Measurements from ENCODE around the gene ATAD1. TPM values are rescaled to one million over a fixed set of nuclear protein-coding genes. Genes with fewer than 3 reads are reported as not detected.
A peak's percentile ranks its signal among the peaks of the same experiment; 100 is the strongest.

Gene ATAD1
- total and polyA plus RNA-seq, 10 of the 15 experiments (the other 5 are each of a cell fraction or from before 2014, with no cell fraction given), result 24.7 to 59.3 (median 41.1) TPM

DNA sequence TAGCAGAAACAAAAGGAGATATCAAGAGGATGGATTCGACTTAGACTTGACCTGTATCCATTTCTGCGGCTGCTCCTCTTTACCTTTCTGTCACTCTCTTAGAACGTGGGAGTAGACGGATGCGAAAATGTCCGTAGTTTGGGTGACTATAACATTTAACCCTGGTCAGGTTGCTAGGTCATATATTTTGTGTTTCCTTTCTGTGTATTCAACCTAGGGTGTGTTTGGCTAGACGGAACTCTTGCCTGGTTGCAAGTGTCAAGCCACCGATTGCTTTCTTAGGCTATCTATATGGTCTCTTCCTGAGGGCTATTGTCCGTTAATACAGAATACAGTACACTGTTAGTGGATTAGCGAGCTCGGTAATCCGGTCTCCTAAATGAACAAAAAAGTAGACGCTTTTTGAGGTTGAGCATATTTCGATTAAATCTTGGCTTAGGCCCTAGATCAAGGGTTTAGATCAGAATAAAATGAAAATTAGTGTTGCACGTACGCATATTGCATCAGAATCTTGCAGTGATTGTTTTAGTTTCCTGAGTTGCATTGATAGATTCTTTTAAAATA, 46.6 kb upstream of the ATAD1 start:
- in situ Hi-C loops (cut with MboI), result loop anchor here (5.0 to 10.0 kb wide), 5 partner anchors 200 to 688 kb away; no protein-coding TSS in a partner anchor
- Histone ChIP-seq H4K20me1 (ENCODE audit: control insufficient read depth, insufficient read depth) (no peaks in the 10 kb centered on the region), H2AFZ (ENCODE audit: control insufficient read depth, low read depth, low read length) (no peak overlapping the region), H3K4me3 (peak overlapping the region; percentile 94), H3K9me3 (replicated peaks; ENCODE audit: control insufficient read depth, insufficient read depth, low read length) (no peaks in the 10 kb centered on the region), H3K9ac (ENCODE audit: control insufficient read depth, insufficient read depth, low read length) (peak overlapping the region; percentile 90), H3K27ac (ENCODE audit: control insufficient read depth, insufficient read depth) (peak overlapping the region; percentile 90), H3K79me2 (ENCODE audit: control insufficient read depth, insufficient read depth, low read length) (peaks cover 91% of the 10 kb centered on the region), H3K4me1 (ENCODE audit: control insufficient read depth, insufficient read depth, low read length) (peaks cover 8% of the 10 kb centered on the region), H3K27me3 (replicated peaks in 1 of 2; ENCODE audit: control insufficient read depth in 2 of 2, insufficient read depth in 2 of 2, low read length in 1 of 2) (no peaks in the 10 kb centered on the region), H3K4me2 (ENCODE audit: control insufficient read depth, insufficient read depth) (peak overlapping the region; percentile 51), H3K36me3 (ENCODE audit: control insufficient read depth in 2 of 2, insufficient read depth in 2 of 2, low read length in 1 of 2) (0 out of 4 replicates have a peak, but pooled peaks cover 0 to 3% of the 10 kb centered on the region in 2 experiments)
- DNase-seq (ENCODE audit: low read depth, low spot score) (no peak), ATAC-seq (peak; percentile 2; the same call in 2 of the 3 replicates), FAIRE-seq (no peak)
- BruUV-seq (replicated peaks), result no TSS peak
- ChIA-PET SMC1A (ENCODE audit: uncharacterized antibody, unreplicated experiment) (interaction anchor here (1.4 to 6.9 kb wide), 5 partner anchors 203 to 524 kb away, joined by 4 to 140 read pairs (median 13); no protein-coding TSS in a partner anchor), RAD21 (ENCODE audit: unreplicated experiment) (interaction anchor here (0.5 to 6.4 kb wide), 9 partner anchors 19 to 523 kb away, joined by 3 to 158 read pairs (median 6); partner anchors contain the start of gene ATAD1), POLR2A (interaction anchor here (1.0 to 1.7 kb wide), 3 partner anchors 201 to 522 kb away, joined by 4 to 7 read pairs (median 4); no protein-coding TSS in a partner anchor), CTCF (interaction anchor here (1.1 to 2.9 kb wide), 5 partner anchors 10 to 524 kb away, joined by 3 to 14 read pairs (median 4); no protein-coding TSS in a partner anchor)
- under 1% methylated on average over 16 of the region's 16 CpGs for WGBS (ENCODE audit: insufficient coverage, insufficient replicate concordance, low lambda C conversion rate, missing lambda C conversion rate)
- intact Hi-C loops (cut with micrococcal nuclease; ENCODE audit: unreplicated experiment), result loop anchor here (5.0 kb wide), 2 partner anchors 68 to 423 kb away; no protein-coding TSS in a partner anchor
- TF ChIP-seq MTA2 (IDR thresholded peaks at IDR 0.05; ENCODE audit: low read depth) (no peak), PML (IDR thresholded peaks at IDR 0.05; ENCODE audit: low read length) (0 out of 2 replicates have a peak, but pooled peaks have one; percentile 24), SREBF2 (IDR thresholded peaks at IDR 0.05; ENCODE audit: low read length) (no peak), PAX8 (IDR thresholded peaks at IDR 0.05) (no peak), MEF2B (IDR thresholded peaks at IDR 0.05; ENCODE audit: partially characterized antibody, poor library complexity, severe bottlenecking) (no peak), NFYB (IDR thresholded peaks at IDR 0.05; ENCODE audit: insufficient read depth, low read depth, low read length) (no peak), KAT2A (conservative IDR thresholded peaks at IDR 0.05; ENCODE audit: control insufficient read depth, low read depth, low read length) (no peak), SPI1 (IDR thresholded peaks at IDR 0.05; ENCODE audit: borderline replicate concordance, insufficient read depth, low read depth, low read length) (no peak), MTA3 (IDR thresholded peaks at IDR 0.05; ENCODE audit: borderline replicate concordance, low read length) (no peak), FOXM1 (IDR thresholded peaks at IDR 0.05; ENCODE audit: low read depth, low read length) (0 out of 2 replicates have a peak, but pooled peaks have one; percentile 12)
- TF ChIP-seq, protein P1, sequence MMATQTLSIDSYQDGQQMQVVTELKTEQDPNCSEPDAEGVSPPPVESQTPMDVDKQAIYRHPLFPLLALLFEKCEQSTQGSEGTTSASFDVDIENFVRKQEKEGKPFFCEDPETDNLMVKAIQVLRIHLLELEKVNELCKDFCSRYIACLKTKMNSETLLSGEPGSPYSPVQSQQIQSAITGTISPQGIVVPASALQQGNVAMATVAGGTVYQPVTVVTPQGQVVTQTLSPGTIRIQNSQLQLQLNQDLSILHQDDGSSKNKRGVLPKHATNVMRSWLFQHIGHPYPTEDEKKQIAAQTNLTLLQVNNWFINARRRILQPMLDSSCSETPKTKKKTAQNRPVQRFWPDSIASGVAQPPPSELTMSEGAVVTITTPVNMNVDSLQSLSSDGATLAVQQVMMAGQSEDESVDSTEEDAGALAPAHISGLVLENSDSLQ (IDR thresholded peaks at IDR 0.05), result peak; percentile 67; the same call in 1 of the 2 replicates
- TF ChIP-seq, protein P2, sequence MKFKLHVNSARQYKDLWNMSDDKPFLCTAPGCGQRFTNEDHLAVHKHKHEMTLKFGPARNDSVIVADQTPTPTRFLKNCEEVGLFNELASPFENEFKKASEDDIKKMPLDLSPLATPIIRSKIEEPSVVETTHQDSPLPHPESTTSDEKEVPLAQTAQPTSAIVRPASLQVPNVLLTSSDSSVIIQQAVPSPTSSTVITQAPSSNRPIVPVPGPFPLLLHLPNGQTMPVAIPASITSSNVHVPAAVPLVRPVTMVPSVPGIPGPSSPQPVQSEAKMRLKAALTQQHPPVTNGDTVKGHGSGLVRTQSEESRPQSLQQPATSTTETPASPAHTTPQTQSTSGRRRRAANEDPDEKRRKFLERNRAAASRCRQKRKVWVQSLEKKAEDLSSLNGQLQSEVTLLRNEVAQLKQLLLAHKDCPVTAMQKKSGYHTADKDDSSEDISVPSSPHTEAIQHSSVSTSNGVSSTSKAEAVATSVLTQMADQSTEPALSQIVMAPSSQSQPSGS (IDR thresholded peaks at IDR 0.05; ENCODE audit: low read length), result 0 out of 2 replicates have a peak, but pooled peaks have one; percentile 15
- TF ChIP-seq, protein P3, sequence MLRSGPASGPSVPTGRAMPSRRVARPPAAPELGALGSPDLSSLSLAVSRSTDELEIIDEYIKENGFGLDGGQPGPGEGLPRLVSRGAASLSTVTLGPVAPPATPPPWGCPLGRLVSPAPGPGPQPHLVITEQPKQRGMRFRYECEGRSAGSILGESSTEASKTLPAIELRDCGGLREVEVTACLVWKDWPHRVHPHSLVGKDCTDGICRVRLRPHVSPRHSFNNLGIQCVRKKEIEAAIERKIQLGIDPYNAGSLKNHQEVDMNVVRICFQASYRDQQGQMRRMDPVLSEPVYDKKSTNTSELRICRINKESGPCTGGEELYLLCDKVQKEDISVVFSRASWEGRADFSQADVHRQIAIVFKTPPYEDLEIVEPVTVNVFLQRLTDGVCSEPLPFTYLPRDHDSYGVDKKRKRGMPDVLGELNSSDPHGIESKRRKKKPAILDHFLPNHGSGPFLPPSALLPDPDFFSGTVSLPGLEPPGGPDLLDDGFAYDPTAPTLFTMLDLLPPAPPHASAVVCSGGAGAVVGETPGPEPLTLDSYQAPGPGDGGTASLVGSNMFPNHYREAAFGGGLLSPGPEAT (IDR thresholded peaks at IDR 0.05; ENCODE audit: low read depth), result no peak
- TF ChIP-seq, protein P4, sequence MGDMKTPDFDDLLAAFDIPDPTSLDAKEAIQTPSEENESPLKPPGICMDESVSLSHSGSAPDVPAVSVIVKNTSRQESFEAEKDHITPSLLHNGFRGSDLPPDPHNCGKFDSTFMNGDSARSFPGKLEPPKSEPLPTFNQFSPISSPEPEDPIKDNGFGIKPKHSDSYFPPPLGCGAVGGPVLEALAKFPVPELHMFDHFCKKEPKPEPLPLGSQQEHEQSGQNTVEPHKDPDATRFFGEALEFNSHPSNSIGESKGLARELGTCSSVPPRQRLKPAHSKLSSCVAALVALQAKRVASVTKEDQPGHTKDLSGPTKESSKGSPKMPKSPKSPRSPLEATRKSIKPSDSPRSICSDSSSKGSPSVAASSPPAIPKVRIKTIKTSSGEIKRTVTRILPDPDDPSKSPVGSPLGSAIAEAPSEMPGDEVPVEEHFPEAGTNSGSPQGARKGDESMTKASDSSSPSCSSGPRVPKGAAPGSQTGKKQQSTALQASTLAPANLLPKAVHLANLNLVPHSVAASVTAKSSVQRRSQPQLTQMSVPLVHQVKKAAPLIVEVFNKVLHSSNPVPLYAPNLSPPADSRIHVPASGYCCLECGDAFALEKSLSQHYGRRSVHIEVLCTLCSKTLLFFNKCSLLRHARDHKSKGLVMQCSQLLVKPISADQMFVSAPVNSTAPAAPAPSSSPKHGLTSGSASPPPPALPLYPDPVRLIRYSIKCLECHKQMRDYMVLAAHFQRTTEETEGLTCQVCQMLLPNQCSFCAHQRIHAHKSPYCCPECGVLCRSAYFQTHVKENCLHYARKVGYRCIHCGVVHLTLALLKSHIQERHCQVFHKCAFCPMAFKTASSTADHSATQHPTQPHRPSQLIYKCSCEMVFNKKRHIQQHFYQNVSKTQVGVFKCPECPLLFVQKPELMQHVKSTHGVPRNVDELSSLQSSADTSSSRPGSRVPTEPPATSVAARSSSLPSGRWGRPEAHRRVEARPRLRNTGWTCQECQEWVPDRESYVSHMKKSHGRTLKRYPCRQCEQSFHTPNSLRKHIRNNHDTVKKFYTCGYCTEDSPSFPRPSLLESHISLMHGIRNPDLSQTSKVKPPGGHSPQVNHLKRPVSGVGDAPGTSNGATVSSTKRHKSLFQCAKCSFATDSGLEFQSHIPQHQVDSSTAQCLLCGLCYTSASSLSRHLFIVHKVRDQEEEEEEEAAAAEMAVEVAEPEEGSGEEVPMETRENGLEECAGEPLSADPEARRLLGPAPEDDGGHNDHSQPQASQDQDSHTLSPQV (IDR thresholded peaks at IDR 0.05), result no peak

All from GM12878 (cell line).